Ovary (tissue), 3 donors: ENCODE measurements around the gene HASPIN.

ENCODE experiments used
- CTCF ChIP-seq, 3 donors: fragments of 450-650 bp in 2 of 3; fragments of 200-600 bp in 1 of 3; IDR thresholded peaks; one replicate each; pipeline versions ENCODE4 v1.5.1 to v1.8.0; 2016 to 2022; ENCODE audit warnings: antibody characterized with exemption in 3 of 3, mild to moderate bottlenecking in 1 of 3
- EP300 ChIP-seq: sonication (generic); formaldehyde crosslinking; IDR thresholded peaks from one replicate; pipeline ENCODE4 v1.6.1; 2017; ENCODE audit warnings: antibody characterized with exemption
- POLR2A ChIP-seq: fragments of 450-650 bp; IDR thresholded peaks from one replicate; pipeline ENCODE4 v1.6.1; 2017; ENCODE audit warnings: antibody characterized with exemption, mild to moderate bottlenecking, moderate library complexity
- donor health status: DM: no; HTN: no; CAD: no.

GRCh38 chr17:3739422-3740124 lies 15.9 kb downstream of the HASPIN start:
- TF ChIP-seq CTCF (IDR thresholded peaks at IDR 0.05) (no peak), POLR2A (no peak), EP300 (no peak)
